GOT3 (cell line): ENCODE data around the gene S1PR2.
A peak's percentile ranks its signal among the peaks of the same experiment; 100 is the strongest.
"Not testable (repeated sequence)": the region's sequence is repeated elsewhere in the genome, so short reads cannot be mapped to it uniquely, and the experiment has no call there.

Experiments
- DNase-seq: peaks from one replicate; lab custom pipeline; 2025; ENCODE audit warnings: mixed read lengths; lab: John Stamatoyannopoulos, UW

The S1PR2 gene

DNA sequence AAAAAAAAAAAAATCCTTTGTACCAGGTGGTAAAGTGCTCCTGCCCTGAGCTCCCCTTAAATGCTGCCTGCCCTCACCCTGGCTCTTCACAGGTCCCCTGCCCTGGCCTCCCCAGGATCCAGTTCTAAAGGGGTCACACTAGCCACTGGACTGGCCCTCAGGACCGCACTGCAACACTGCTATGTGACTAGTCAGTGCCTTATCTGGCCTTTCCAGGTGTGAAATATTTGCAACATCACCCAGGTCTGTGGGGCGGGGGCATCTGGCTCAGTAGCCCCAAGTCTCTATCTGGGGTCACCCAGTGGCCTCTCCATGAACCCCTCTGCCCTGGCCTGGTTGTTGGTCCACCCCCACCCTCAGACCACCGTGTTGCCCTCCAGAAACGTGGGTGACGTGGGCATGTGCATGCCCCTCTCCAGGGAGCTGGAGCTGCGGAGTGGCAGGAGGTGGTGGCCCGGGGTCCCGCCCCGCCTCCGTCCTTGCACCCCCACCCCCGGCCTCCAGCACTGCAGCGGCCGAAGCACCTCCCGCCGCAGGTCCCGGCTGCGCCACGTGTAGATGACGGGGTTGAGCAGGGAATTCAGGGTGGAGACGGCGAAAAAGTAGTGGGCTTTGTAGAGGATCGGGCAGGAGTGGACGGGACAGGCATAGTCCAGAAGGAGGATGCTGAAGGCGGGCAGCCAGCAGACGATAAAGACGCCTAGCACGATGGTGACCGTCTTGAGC, 7.5 kb downstream of the S1PR2 start:
- DNase-seq: no peak

GRCh38 chr19:10222201-10222890, 8.8 kb downstream of the S1PR2 start:
- DNase-seq: no peak

DNA sequence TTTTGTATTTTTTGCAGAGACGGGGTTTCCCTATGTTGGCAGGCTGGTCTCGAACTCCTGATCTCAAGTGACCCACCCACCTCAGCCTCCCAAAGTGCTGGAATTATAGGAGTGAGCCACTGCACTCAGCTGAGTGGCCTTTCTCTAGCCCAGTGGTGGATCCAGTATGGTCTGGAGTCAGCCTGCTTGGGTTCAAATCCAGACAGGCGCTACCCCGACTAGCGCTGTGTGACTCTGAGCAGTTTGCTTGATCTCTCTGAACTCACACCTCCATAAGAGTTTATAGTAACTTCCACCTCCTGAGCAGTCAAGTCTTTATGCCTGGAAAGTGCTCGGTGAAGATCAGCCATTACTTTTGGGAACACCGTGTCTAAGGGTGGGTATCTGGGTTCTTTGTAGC, 10.4 kb downstream of the S1PR2 start:
- DNase-seq: no peak

GRCh38 chr19:10219678-10220077, 11.5 kb downstream of the S1PR2 start:
- no peak for DNase-seq

DNA sequence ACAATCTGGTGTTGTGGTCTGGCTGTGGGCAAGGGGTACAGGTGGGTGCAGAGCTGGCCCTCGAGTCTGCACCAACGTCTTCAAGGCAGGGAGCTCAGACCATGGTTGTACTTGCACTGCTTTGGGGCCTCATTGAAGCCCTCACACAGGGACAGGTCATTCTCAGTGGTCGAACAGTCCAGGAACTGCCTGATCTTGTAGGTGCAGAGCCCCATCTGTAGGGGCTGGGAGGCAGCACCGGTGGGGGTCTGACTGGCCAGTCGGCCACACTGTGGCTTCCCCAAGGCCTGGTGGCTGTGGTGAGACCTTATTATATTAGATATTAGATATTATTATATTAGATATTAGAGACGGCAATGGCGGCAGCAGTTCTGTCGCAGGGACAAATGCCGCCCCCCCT, 14.0 kb downstream of the S1PR2 start:
- DNase-seq: no peak

- DNase-seq: no peak
Observed at GRCh38 chr19:10214784-10215183, 16.3 kb downstream of the S1PR2 start.

- no peak for DNase-seq
Observed at GRCh38 chr19:10211691-10212090, 19.4 kb downstream of the S1PR2 start.

DNA sequence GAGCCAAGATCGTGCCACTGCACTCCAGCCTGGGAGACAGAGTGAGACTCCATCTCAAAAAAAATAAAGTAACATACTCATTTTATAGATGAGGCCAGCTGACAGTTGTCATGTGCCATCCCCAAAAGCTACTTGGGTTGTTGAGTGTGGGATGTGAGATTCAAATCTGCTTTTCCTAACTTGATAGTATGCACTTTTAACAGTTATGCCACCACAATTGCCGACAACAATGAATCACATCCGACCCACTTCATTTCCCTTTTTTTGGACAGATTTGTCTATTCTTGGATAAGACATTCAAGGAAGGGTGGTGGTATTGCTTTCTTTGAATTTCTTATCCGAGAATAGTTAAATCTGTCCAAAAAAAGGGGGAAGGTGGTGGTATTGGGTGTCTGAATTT, 20.1 kb downstream of the S1PR2 start:
- DNase-seq: no peak

GRCh38 chr19:10209315-10209714, 21.8 kb downstream of the S1PR2 start:
- DNase-seq: no peak

DNA sequence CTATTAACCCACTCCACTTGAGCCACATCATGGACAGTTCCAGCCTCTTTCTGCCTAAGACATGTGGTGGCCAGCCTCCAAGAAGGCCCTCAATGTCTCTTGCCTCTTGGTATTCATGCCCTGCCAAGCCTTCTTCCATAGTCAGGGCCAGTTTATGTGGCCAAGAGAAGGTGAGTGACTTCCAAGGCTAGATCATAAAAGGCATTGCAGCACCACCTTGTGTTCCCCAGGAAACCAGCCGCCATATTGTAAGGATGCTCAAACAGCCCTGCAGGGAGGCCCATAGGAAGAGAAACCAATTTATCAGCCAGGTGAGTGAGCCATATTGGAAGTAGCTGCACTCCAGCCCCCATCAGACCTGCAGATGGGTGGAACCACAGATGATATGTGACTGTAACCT, 24.1 kb downstream of the S1PR2 start:
- DNase-seq: no peak

DNA sequence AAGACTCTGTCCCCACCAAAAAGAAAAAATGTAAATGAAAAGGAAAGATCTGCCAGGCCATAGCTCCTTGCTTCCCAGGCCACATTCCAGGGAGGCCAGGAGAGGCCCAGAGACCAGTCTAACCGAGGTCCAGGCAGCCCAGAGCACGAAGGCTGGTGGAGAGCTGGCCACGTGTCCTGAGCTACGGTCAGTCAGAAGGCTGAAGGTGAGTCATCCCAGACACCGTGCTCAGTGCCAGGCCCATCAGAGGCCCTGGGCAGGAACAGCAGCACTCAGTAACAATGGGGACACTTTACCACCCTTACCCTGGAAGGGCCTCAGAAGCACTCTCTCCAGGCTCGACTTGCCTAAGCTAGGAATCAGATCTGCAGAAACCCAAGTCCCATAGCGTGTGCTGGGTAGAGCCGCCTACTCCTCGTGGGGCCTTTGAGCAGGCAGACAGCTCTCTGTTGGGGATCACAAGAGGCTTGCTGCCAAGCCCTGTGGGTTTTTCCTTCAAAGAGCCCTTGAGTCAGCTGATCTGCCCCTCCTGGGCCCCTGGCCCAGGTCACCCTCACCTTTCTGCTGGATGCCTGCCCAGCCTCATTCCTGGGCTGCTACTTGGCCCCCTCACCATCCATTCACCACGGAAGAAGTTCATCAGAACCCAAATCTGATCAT, 24.8 kb downstream of the S1PR2 start:
- no peak for DNase-seq

DNA sequence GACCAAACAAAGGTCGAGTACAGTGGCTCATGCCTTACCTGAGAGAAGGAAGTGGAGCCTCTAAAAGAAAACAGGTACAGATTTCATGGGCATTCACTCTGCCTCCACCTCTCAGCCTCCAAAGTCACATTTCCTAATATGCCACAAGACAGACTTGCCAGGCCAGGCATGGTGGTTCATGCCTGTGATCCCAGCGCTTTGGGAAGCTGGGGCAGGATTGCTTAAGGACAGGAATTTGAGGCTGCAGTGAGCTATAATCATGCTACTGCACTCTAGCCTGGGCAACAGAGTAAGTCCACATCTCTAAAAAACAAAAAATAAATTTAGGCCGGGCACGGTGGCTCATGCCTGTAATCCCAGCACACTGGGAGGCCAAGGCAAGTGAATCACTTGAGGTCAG, 25.5 kb downstream of the S1PR2 start:
- DNase-seq: no peak

DNA sequence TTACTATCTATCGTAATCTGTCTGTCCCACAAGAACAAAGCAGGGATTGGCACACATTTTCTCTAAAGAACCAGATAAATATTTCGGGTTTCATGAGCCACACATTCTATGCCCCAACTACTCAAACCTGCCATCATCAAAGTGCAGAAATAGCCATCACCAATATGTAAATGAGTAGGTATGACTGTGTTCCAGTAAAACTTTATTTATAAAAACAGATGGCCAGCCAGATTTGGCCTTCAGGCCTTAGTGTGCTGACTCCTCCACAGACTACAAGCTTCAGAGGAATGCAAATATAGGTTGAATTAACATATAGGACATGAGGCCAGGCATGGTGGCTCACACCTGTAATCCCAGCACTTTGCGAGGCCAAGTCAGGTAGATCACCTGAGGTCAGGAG, 27.4 kb downstream of the S1PR2 start:
- no peak for DNase-seq

- DNase-seq: no peak
Observed at GRCh38 chr19:10201176-10201575, 30.0 kb downstream of the S1PR2 start.

- not testable (repeated sequence) for DNase-seq
Observed at GRCh38 chr19:10200101-10200500, 31.0 kb downstream of the S1PR2 start.

DNA sequence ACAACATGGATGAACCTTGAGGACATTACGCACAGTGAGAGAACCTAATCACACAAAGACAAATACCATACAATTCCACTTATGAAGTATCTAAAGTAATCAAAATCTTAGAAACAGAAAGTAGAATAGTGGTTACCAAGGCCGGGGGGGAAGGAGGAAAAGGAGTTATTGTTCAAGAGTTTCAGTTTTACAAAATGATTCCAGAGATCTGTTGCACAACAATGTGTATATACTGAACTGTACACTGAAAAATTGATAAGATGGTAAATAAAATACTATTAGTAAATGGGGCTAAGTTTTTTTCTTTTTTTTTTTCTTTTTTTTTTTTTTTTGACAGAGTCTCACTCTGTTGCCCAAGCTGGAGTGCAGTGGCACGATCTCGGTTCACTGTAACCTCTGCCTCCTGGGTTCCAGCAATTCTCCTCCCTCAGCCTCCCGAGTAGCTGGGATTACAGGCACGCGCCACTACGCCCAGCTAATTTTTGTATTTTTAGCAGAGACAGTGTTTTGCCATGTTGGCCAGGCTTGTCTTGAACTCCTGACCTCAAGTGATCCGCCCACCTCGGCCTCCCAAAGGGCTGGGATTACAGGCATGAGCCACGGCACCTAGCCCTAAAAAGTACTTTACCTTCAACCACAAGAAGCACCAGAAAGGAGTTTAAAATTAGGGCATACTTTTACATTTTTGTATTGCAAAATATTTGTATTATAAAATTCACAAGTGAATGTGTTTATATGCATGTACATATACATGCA, 32.1 kb downstream of the S1PR2 start:
- DNase-seq: not testable (repeated sequence)

GRCh38 chr19:10195199-10195519, 36.0 kb downstream of the S1PR2 start:
- no peak for DNase-seq

GRCh38 chr19:10194500-10195198, 36.5 kb downstream of the S1PR2 start, which contains the start of gene DNMT1:
DNMT1 (minus strand) TSS chr19:10194953; CDS start chr19:10194899, 54 bp downstream.
- peak; percentile 91 for DNase-seq

- no peak for DNase-seq
Observed at GRCh38 chr19:10193790-10194499, 37.2 kb downstream of the S1PR2 start.

- DNase-seq: no peak
Observed at GRCh38 chr19:10192922-10193321, 38.2 kb downstream of the S1PR2 start.

- no peak for DNase-seq
Observed at GRCh38 chr19:10191347-10191746, 39.8 kb downstream of the S1PR2 start.
